Colonic mucosa (tissue), 4 donors: ENCODE data around the gene OBSCN. TPM values are rescaled to one million over a fixed set of nuclear protein-coding genes. Genes with fewer than 3 reads are reported as not detected.

Experiments
- DNase-seq: peaks from one replicate; pipeline ENCODE4 v3.0.0-alpha.2; 2020
- H3K27ac ChIP-seq: fragments of 200-600 bp; one replicate; pipeline ENCODE4 v1.8.0; 2021
- H3K27me3 ChIP-seq: fragments of 200-600 bp; one replicate; pipeline ENCODE4 v1.8.0; 2021
- H3K36me3 ChIP-seq: fragments of 200-600 bp; one replicate; pipeline ENCODE4 v1.8.0; 2021
- H3K4me1 ChIP-seq: fragments of 200-600 bp; one replicate; pipeline ENCODE4 v1.8.0; 2021; ENCODE audit warnings: mild to moderate bottlenecking
- H3K4me3 ChIP-seq: fragments of 200-600 bp; one replicate; pipeline ENCODE4 v1.8.0; 2021
- H3K9ac ChIP-seq, 2 donors: one replicate each; pipeline ENCODE4 v1.7.0; 2013; ENCODE audit warnings: control low read depth in 2 of 2, low read depth in 2 of 2, low read length in 2 of 2
- H3K9me3 ChIP-seq: fragments of 200-600 bp; one replicate; pipeline ENCODE4 v1.8.0; 2021
- intact Hi-C: fragments of 100-400 bp; cut with DNase I; formaldehyde crosslinking; loops from one replicate; pipeline ENCODE4 v1.14.1; 2022
- total RNA-seq, 2 donors: library from RNA; stranded (reverse); fragmentation: NEBNext Ultra II Directional in 1 of 2; extraction: Animal tissue kit (Norgen Biotek cat#: 25700) in 1 of 2; gene quantifications; one replicate each; pipeline ENCODE4 v1.2.1, GENCODE V29; 2021
- TF ChIP-seq, protein P1 (sequence below): fragments of 200-600 bp; IDR thresholded peaks from one replicate; pipeline ENCODE4 v1.8.0; 2022; ENCODE audit warnings: antibody characterized with exemption, mild to moderate bottlenecking
- donor health status: healthy.
- donor health status: DM: no; HTN: no; CAD: no.
- donor health status: DM: no; HTN: no; CAD: no.

OBSCN gene
- total RNA-seq, 2 donors from 2014 or later, result 3.6 to 7.9 TPM

DNA sequence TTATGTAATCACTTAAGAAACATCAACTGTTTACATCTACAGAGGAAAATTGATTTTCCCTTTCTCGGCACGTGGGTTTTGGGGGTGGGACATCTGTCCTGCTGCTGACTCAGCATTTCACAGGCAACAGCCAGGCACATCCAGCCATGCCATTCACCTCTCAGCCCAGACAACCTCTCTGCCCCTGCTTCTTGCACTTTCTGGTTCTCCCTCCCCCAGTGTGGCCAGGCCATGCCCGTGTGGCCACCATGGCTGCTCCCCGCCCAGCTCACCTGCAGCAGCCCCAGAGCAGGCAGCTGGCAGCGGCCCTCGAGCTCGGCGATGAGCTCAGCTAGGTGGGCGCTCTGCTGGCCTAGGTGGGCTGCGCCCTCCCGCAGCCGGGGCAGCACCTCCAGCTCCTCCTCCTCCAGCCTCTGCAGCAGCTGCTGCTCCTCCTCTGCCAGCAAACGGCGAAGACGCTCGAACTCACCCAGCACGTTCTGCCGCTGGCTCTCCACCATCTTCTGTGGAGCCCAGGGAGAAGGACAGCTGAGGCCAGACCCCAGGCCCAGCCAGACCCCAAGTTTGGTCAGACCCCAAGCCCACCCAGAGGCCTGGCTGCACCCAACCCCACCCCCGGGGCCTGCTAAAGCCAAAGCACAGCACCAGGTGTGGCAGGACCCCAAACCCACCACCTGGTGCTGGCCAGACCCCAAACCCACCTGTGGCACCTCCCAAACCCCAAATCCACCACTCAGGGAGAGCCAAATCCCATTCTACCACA, 193.0 kb downstream of the OBSCN start:
- no peaks in the 10 kb centered on the region for H3K9me3 ChIP-seq
- no peak overlapping the region for H3K9ac ChIP-seq
- peaks cover 15% of the 10 kb centered on the region for H3K4me1 ChIP-seq
- no peaks in the 10 kb centered on the region for H3K27me3 ChIP-seq
- H3K27ac ChIP-seq, result no peak overlapping the region
- DNase-seq, result no peak
- TF ChIP-seq, protein P1, sequence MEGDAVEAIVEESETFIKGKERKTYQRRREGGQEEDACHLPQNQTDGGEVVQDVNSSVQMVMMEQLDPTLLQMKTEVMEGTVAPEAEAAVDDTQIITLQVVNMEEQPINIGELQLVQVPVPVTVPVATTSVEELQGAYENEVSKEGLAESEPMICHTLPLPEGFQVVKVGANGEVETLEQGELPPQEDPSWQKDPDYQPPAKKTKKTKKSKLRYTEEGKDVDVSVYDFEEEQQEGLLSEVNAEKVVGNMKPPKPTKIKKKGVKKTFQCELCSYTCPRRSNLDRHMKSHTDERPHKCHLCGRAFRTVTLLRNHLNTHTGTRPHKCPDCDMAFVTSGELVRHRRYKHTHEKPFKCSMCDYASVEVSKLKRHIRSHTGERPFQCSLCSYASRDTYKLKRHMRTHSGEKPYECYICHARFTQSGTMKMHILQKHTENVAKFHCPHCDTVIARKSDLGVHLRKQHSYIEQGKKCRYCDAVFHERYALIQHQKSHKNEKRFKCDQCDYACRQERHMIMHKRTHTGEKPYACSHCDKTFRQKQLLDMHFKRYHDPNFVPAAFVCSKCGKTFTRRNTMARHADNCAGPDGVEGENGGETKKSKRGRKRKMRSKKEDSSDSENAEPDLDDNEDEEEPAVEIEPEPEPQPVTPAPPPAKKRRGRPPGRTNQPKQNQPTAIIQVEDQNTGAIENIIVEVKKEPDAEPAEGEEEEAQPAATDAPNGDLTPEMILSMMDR, result no peak
- no peak overlapping the region for H3K4me3 ChIP-seq
- peaks cover 5% of the 10 kb centered on the region for H3K36me3 ChIP-seq
- intact Hi-C loops, result no loop called here

DNA sequence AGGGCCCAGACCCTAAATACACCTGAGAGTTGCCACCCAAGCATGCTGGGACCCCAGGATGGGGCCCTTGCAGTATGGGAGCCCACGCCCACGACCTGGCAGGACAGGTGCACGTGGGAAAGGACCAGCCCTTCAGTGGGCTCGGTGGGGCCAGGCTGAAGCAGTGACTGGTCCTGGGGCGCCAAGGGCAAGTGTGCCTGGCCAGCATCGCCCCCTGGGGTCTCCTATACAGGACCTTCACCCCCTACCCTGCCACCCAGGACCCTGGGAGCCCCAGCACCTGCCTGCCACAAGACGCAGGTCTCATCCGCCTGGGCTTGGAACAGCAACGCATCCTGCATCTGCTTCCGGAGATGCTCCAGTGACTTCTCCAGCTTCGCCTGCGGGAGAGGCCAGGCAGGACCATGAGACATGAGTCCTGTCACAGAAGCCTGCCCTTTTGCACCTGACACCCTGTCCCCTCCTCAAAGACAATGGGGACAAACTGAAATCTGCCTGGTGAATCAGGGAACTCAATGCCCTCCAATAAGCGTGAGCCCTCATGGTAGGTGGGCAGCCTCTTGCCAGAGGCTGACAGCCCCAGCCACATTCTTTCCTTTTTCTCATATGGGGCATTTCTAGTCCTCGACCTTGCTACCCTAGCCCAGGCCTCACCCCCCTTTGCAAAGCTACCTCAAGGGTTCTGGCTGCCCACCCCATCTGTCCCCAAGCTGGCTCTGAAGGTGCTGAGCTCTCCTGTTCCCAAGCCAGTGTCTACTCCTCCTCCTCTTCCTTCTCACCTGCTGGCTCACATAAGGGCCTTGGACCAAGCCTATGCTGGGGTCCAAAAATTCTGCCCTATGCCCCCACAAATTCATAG, 194.2 kb downstream of the OBSCN start:
- DNase-seq, result no peak
- Histone ChIP-seq H3K4me1 (peaks cover 15% of the 10 kb centered on the region), H3K36me3 (peaks cover 5% of the 10 kb centered on the region)

DNA sequence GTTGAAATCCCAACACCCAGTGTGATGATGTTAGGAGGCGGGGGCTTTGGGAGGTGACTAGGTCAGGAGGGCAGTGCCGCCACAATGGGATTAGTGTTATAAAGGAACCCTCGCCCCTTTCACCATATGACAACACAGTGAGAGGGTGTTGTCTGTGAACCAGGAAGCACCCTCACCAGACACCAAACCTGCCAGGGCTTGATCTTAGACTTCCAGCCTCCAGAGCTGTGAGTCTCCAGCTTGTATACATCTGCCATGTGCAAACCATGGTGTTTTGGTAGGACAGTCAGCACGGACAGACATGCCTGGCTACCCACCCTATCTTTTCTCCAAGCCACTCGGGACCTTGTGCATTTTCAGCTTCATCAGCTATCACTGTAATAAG, 194.8 kb downstream of the OBSCN start:
- Histone ChIP-seq H3K4me3 (no peak overlapping the region), H3K36me3 (peaks cover 5% of the 10 kb centered on the region), H3K9ac (no peak overlapping the region), H3K27me3 (no peaks in the 10 kb centered on the region), H3K27ac (no peak overlapping the region), H3K9me3 (no peaks in the 10 kb centered on the region), H3K4me1 (peaks cover 15% of the 10 kb centered on the region)
- TF ChIP-seq, protein P1, result no peak
- no peak for DNase-seq
- intact Hi-C loops, result no loop called here

More for the DNA sequence above, 194.2 kb downstream of the OBSCN start:
- no peak overlapping the region for H3K27ac ChIP-seq
- H3K9me3 ChIP-seq, result no peaks in the 10 kb centered on the region
- intact Hi-C loops, result no loop called here
- no peak overlapping the region for H3K9ac ChIP-seq
- no peaks in the 10 kb centered on the region for H3K27me3 ChIP-seq
- H3K4me3 ChIP-seq, result no peak overlapping the region
- TF ChIP-seq, protein P1, result no peak

DNA sequence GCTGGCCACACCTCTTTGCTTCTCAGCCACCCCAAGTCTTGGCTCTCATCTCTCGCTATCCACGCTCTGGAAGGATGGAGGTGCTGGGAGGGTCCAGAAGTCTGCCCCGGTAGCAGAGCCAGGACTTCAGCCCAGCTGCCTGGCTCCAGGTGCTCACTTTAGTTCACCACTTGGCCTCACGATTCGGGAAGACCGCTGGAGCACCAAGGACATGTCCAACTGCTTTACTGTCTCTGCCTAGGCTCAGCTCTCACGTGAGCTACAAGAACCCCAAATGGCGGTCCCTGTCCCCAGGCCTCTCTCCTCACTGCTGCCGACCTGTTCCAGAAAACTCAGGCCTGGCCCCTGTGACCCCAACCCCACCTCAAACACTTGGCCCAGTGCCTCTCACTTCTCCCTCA, 195.4 kb downstream of the OBSCN start:
- no peak overlapping the region for H3K9ac ChIP-seq
- no peak for DNase-seq
- peaks cover 5% of the 10 kb centered on the region for H3K36me3 ChIP-seq
- H3K4me3 ChIP-seq, result no peak overlapping the region
- H3K27me3 ChIP-seq, result no peaks in the 10 kb centered on the region
- peaks cover 15% of the 10 kb centered on the region for H3K4me1 ChIP-seq
- TF ChIP-seq, protein P1, result no peak
- no peaks in the 10 kb centered on the region for H3K9me3 ChIP-seq
- H3K27ac ChIP-seq, result no peak overlapping the region
- intact Hi-C loops, result no loop called here

- no peak for DNase-seq
- peaks cover under 1% of the 10 kb centered on the region for H3K36me3 ChIP-seq
- H3K9me3 ChIP-seq, result no peaks in the 10 kb centered on the region
- H3K4me3 ChIP-seq, result no peak overlapping the region
- intact Hi-C loops, result no loop called here
- no peaks in the 10 kb centered on the region for H3K27me3 ChIP-seq
- H3K4me1 ChIP-seq, result peaks cover 15% of the 10 kb centered on the region
- TF ChIP-seq, protein P1, result no peak
- no peak overlapping the region for H3K9ac ChIP-seq
- H3K27ac ChIP-seq, result no peak overlapping the region
Measured at GRCh38 chr1:228404107-228404720, 196.4 kb downstream of the OBSCN start.
